NT2/D1 (cell line): ENCODE data around the gene DNASE2.

Experiments used
- SUZ12 ChIP-seq: IDR thresholded peaks from 2 replicates; pipeline ENCODE4 v1.6.1; 2011; ENCODE audit not compliant: insufficient read length, insufficient read depth; ENCODE audit errors: extremely low read depth
- YY1 ChIP-seq: IDR thresholded peaks from 2 replicates; pipeline ENCODE4 v1.6.1; 2011; ENCODE audit not compliant: insufficient read length, insufficient read depth
- ZNF274 ChIP-seq: IDR thresholded peaks from 2 replicates; pipeline ENCODE4 v1.6.1; 2011; ENCODE audit warnings: mild to moderate bottlenecking, low read depth, low read length

DNA sequence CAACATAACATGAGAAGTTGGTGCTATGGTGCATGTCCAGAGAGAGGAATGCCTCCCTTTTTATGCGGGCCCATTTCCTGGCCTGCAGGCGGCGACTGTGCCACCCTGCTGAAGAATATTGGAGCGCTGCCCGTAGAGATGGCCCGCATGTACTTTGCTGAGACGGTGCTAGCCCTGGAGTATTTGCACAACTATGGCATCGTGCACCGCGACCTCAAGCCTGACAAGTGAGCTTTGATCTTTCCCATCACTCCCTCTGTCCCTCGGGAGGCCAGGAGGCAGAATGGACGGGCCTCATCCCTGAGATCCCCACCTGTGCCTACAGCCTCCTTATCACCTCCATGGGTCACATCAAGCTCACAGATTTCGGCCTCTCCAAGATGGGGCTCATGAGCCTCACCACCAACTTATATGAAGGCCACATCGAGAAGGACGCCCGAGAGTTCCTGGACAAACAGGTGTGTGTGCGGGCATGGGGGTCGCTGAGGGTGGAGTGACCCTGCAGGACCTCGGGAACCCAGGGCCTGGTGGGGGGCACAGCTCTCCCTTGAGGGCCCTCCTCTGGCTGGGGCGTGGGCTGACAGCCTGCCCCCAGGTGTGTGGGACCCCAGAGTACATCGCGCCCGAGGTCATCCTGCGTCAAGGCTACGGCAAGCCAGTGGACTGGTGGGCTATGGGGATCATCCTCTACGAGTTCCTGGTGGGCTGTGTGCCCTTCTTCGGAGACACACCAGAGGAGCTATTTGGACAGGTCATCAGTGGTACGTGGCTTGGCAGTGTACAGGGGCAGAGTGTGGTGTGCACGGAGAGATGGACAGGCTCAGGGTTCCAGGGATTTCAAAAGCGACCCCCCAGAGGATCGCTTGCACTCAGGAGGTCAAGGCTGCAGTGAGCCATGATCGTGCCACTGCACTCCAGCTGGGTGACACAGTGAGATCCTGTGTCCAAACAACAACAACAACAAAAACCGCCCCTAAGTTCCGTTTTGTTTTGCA, 16.2 kb downstream of the DNASE2 start:
- TF ChIP-seq ZNF274 (no peak), YY1 (no peak), SUZ12 (no peak)
